HepG2 (cell line): ENCODE measurements around the gene AUH. TPM values are rescaled to one million over a fixed set of nuclear protein-coding genes. Genes with fewer than 3 reads are reported as not detected.

Experiments
- ATF2 ChIP-seq: sonication (generic); formaldehyde crosslinking; IDR thresholded peaks from 2 replicates; pipeline ENCODE4 v1.4.0; 2020; ENCODE audit warnings: missing genetic modification reagents
- E2F5 ChIP-seq: sonication (generic); formaldehyde crosslinking; conservative IDR thresholded peaks from 2 replicates; pipeline ENCODE4 v1.4.0; 2020; ENCODE audit warnings: missing genetic modification reagents
- EED ChIP-seq: sonication (generic); formaldehyde crosslinking; IDR thresholded peaks from 2 replicates; pipeline ENCODE4 v1.5.0; 2020; ENCODE audit warnings: mild to moderate bottlenecking, missing genetic modification reagents
- HOXA3 ChIP-seq: sonication (generic); formaldehyde crosslinking; IDR thresholded peaks from 2 replicates; pipeline ENCODE4 v1.5.0; 2020; ENCODE audit warnings: missing genetic modification reagents
- KAT7 ChIP-seq: IDR thresholded peaks from 2 replicates; pipeline ENCODE4 v1.6.1; 2018; ENCODE audit warnings: borderline replicate concordance, missing compliant biosample characterization
- NCOA2 ChIP-seq: sonication (generic); formaldehyde crosslinking; IDR thresholded peaks from 2 replicates; pipeline ENCODE4 v1.8.0; 2022; ENCODE audit warnings: inconsistent platforms
- PHF20 ChIP-seq: sonication (generic); formaldehyde crosslinking; IDR thresholded peaks from 2 replicates; pipeline ENCODE4 v1.5.0; 2020; ENCODE audit warnings: mild to moderate bottlenecking, missing genetic modification reagents
- POGZ ChIP-seq: sonication (generic); formaldehyde crosslinking; IDR thresholded peaks from 2 replicates; pipeline ENCODE4 v1.4.0; 2020; ENCODE audit warnings: mild to moderate bottlenecking, missing genetic modification reagents
- RFX5 ChIP-seq: IDR thresholded peaks from 2 replicates; pipeline ENCODE4 v1.6.1; 2011; ENCODE audit warnings: low read depth, low read length, improper control_type of control experiment
- SKI ChIP-seq: fragments of 450-650 bp; IDR thresholded peaks from one replicate; pipeline ENCODE4 v1.6.1; 2018; ENCODE audit warnings: mild to moderate bottlenecking; ENCODE audit not compliant: partially characterized antibody
- SOX5 ChIP-seq: IDR thresholded peaks from 2 replicates; pipeline ENCODE4 v1.6.1; 2016; ENCODE audit warnings: borderline replicate concordance
- TBX3 ChIP-seq: fragments of 450-650 bp; IDR thresholded peaks from 2 replicates; pipeline ENCODE4 v1.6.1; 2017; ENCODE audit warnings: antibody characterized with exemption, mild to moderate bottlenecking, inconsistent platforms, borderline replicate concordance
- ZBTB20 ChIP-seq: sonication (generic); formaldehyde crosslinking; IDR thresholded peaks from 2 replicates; pipeline ENCODE4 v1.8.1; 2023; ENCODE audit warnings: missing genetic modification reagents, low read depth, mild to moderate bottlenecking, borderline replicate concordance
- ZBTB46 ChIP-seq: sonication (generic); formaldehyde crosslinking; IDR thresholded peaks from 2 replicates; pipeline ENCODE4 v1.4.0; 2020; ENCODE audit warnings: mild to moderate bottlenecking, missing genetic modification reagents, borderline replicate concordance
- ZKSCAN5 ChIP-seq: sonication (generic); formaldehyde crosslinking; IDR thresholded peaks from 2 replicates; pipeline ENCODE4 v1.5.1; 2020; ENCODE audit warnings: mild to moderate bottlenecking, missing genetic modification reagents
- ZNF282 ChIP-seq: fragments of 450-650 bp; IDR thresholded peaks from 2 replicates; pipeline ENCODE4 v1.6.1; 2018; ENCODE audit not compliant: partially characterized antibody
- ZNF30 ChIP-seq: sonication (generic); formaldehyde crosslinking; IDR thresholded peaks from 2 replicates; pipeline ENCODE4 v1.5.0; 2020; ENCODE audit warnings: mild to moderate bottlenecking, missing genetic modification reagents
- ZNF34 ChIP-seq: sonication (generic); formaldehyde crosslinking; IDR thresholded peaks from 2 replicates; pipeline ENCODE4 v1.4.0; 2020; ENCODE audit warnings: mild to moderate bottlenecking, missing genetic modification reagents, borderline replicate concordance
- ZNF432 ChIP-seq: sonication (generic); formaldehyde crosslinking; IDR thresholded peaks from 2 replicates; pipeline ENCODE4 v1.5.0; 2020; ENCODE audit warnings: missing genetic modification reagents, mild to moderate bottlenecking, borderline replicate concordance
- ZNF543 ChIP-seq: sonication (generic); formaldehyde crosslinking; IDR thresholded peaks from 2 replicates; pipeline ENCODE4 v1.4.0; 2020; ENCODE audit warnings: mild to moderate bottlenecking, missing genetic modification reagents
- ZNF547 ChIP-seq: sonication (generic); formaldehyde crosslinking; IDR thresholded peaks from 2 replicates; pipeline ENCODE4 v1.5.1; 2020; ENCODE audit warnings: mild to moderate bottlenecking, missing genetic modification reagents
- polyA plus RNA-seq, 8 experiments: library from polyadenylated mRNA; depleted of rRNA in 3 of 8; stranded (reverse) in 7 of 8; unstranded in 1 of 8; fragments of >200 nt; fragmentation: Illumina TruSeq in 4 of 8; extraction: Trizol in 4 of 8; gene quantifications; 2 replicates each; pipeline versions ENCODE4 v1.2.1 to v1.2.3, GENCODE V29; 2011 to 2016; ENCODE audit warnings: low read depth in 4 of 8, missing spikeins in 1 of 8, mixed read lengths in 1 of 8; ENCODE audit not compliant: insufficient read depth in 1 of 8
- total RNA-seq, 5 experiments: library from RNA; depleted of rRNA; stranded (reverse); fragments of >200 nt; fragmentation: Illumina TruSeq; extraction: Trizol; gene quantifications; 2 replicates each; pipeline ENCODE4 v1.2.3, GENCODE V29; 2016; ENCODE audit warnings: low read depth in 1 of 5
- TF ChIP-seq, protein P1 (sequence below): sonication (generic); formaldehyde crosslinking; IDR thresholded peaks from 2 replicates; pipeline ENCODE4 v1.5.0; 2020; ENCODE audit warnings: mild to moderate bottlenecking, low read depth, missing genetic modification reagents, borderline replicate concordance
- TF ChIP-seq, protein P2 (sequence below): sonication (generic); formaldehyde crosslinking; IDR thresholded peaks from 2 replicates; pipeline ENCODE4 v1.8.0; 2022; ENCODE audit warnings: missing genetic modification reagents, mild to moderate bottlenecking, borderline replicate concordance
- TF ChIP-seq, protein P3 (sequence below): sonication (generic); formaldehyde crosslinking; IDR thresholded peaks from 2 replicates; pipeline ENCODE4 v1.5.1; 2020; ENCODE audit warnings: mild to moderate bottlenecking, moderate library complexity, missing genetic modification reagents

Gene AUH
- total and polyA plus RNA-seq, 2 of the 13 experiments (the other 11 are each of a cell fraction or from before 2014, with no cell fraction given): 25.8 to 31.9 TPM

DNA sequence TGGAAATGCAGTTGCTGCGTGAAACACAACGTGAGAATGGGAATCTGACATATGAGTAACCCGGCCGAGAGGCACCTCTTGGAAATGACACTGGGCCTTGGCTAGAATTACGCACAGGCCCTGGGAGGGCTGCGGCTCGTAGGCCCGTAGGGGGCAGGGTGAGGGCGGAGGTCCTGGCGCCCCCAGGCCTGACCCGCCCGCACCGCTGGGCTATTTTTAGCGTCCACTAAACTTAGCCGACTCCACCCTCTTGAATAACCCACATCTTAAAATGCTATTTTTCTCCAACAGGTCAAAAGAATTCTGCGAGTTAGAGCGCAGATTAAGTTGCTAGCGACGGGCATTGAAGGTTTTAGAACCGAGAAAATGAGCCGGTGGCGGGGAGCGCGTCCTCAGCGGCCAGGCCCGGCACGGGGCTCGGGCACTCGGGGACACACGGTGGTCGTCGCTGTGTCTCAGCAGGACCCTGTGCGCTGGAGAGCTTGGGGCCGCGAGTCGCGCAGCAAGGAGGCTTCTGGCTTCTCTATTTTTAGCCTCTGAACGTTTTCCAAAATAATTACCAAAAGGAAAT is 168.5 kb downstream of the AUH start (continued):
- TF ChIP-seq ZNF282 (no peak), SOX5 (CRISPR knock-in tag) (peak; percentile 51; the same call in 1 of the 2 replicates), ZBTB20 (no peak), HOXA3 (CRISPR knock-in tag) (no peak; the same call in 1 of the 2 replicates), ZNF543 (CRISPR knock-in tag) (no peak), TBX3 (no peak), NCOA2 (CRISPR knock-in tag) (no peak; the same call in 1 of the 2 replicates), E2F5 (CRISPR knock-in tag) (no peak), ZBTB46 (CRISPR knock-in tag) (no peak), ZNF547 (no peak; the same call in 1 of the 2 replicates), EED (CRISPR knock-in tag) (0 out of 2 replicates have a peak, but pooled peaks have one; percentile 1), PHF20 (no peak), ATF2 (CRISPR knock-in tag) (peak; percentile 69), ZNF34 (CRISPR knock-in tag) (no peak; the same call in 1 of the 2 replicates), ZKSCAN5 (no peak), KAT7 (CRISPR knock-in tag) (0 out of 2 replicates have a peak, but pooled peaks have one; percentile 2), SKI (peak; percentile 31), POGZ (CRISPR knock-in tag) (no peak; the same call in 1 of the 2 replicates), ZNF432 (CRISPR knock-in tag) (no peak), ZNF30 (CRISPR knock-in tag) (no peak), RFX5 (no peak)
- TF ChIP-seq, protein P1, sequence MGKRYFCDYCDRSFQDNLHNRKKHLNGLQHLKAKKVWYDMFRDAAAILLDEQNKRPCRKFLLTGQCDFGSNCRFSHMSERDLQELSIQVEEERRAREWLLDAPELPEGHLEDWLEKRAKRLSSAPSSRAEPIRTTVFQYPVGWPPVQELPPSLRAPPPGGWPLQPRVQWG (CRISPR knock-in tag): no peak
- TF ChIP-seq, protein P2, sequence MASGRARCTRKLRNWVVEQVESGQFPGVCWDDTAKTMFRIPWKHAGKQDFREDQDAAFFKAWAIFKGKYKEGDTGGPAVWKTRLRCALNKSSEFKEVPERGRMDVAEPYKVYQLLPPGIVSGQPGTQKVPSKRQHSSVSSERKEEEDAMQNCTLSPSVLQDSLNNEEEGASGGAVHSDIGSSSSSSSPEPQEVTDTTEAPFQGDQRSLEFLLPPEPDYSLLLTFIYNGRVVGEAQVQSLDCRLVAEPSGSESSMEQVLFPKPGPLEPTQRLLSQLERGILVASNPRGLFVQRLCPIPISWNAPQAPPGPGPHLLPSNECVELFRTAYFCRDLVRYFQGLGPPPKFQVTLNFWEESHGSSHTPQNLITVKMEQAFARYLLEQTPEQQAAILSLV (CRISPR knock-in tag): no peak
- TF ChIP-seq, protein P3, sequence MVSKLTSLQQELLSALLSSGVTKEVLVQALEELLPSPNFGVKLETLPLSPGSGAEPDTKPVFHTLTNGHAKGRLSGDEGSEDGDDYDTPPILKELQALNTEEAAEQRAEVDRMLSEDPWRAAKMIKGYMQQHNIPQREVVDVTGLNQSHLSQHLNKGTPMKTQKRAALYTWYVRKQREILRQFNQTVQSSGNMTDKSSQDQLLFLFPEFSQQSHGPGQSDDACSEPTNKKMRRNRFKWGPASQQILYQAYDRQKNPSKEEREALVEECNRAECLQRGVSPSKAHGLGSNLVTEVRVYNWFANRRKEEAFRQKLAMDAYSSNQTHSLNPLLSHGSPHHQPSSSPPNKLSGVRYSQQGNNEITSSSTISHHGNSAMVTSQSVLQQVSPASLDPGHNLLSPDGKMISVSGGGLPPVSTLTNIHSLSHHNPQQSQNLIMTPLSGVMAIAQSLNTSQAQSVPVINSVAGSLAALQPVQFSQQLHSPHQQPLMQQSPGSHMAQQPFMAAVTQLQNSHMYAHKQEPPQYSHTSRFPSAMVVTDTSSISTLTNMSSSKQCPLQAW (CRISPR knock-in tag): peak; percentile 74; the same call in 1 of the 2 replicates
